COLO668 (cell line): ENCODE results near the gene PIP5KL1.
A peak's percentile ranks its signal among the peaks of the same experiment; 100 is the strongest.

Source experiments
- DNase-seq: peaks from one replicate; lab custom pipeline; 2025; ENCODE audit not compliant: unreplicated experiment; lab: John Stamatoyannopoulos, UW

PIP5KL1 gene

DNA sequence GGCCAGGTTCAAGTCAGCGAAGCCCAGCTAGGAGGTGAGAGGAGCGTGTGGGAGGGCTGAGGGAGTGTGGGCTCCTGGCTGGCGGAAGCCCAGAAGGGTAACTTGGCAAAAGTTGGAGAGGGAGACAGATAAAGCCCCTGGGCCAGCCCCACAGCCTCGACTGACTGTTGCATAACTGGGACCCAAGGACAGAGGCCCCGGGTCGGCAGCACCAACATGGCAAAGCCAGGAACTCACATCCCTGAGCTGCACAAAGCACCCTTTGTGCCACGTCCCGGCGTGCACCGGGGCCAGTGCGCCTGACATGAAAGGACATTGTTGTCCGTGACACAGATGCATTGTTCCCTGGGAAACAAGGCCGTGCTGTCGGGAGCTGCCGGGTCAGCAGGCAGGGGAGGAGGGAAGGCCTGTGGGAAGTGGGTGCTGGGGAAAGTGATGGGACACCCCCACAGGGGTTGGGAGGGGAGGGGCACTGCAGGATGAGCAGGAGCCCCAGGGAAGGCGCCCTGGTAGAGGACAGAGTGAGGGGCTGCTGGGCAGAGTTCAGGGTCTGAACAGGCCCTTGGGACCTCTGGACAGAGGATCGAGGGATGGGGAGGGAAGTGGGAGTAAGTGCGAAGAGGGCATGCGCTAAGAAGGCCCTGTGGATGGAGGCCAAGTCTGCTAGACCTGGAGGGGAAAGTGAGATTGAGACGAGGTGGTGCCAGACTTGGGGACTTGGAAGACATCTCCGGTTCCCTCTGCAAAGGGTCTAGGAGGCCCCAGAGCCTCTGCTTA lies 20.1 kb upstream of the PIP5KL1 start:
- no peak for DNase-seq

DNA sequence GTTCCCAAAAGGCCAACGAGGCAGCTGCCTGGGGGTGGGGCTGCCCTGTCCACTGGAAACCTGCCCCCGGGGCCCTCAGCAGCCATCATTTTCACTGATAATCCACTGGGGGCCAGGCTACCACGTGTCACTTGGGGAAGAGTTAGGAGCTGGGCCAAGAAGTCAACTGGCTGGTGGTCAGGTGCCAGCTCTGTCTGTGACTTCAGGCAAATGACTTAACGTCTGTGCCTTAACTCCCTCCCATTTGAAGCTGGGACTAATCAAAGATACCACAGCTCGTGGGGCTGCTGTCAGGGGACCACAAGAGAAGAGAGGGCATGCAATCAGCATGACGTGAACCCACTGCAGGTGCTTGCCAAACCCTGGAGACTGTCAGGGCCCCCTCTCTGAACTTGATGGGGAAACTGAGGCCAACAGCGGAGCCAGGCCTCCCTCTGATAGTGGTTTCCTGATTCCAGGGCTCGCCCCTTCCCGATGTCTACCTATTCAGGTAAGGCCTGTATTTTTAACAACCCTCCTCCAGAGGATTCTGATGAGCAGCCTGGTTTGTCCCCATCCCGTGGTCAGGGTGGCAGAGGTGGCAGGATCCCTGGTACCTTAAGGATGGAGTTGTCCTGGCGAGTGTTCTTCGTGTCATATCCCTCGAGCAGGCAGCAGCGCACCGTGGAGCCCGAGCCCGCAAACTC lies 19.4 kb upstream of the PIP5KL1 start:
- DNase-seq: no peak

DNA sequence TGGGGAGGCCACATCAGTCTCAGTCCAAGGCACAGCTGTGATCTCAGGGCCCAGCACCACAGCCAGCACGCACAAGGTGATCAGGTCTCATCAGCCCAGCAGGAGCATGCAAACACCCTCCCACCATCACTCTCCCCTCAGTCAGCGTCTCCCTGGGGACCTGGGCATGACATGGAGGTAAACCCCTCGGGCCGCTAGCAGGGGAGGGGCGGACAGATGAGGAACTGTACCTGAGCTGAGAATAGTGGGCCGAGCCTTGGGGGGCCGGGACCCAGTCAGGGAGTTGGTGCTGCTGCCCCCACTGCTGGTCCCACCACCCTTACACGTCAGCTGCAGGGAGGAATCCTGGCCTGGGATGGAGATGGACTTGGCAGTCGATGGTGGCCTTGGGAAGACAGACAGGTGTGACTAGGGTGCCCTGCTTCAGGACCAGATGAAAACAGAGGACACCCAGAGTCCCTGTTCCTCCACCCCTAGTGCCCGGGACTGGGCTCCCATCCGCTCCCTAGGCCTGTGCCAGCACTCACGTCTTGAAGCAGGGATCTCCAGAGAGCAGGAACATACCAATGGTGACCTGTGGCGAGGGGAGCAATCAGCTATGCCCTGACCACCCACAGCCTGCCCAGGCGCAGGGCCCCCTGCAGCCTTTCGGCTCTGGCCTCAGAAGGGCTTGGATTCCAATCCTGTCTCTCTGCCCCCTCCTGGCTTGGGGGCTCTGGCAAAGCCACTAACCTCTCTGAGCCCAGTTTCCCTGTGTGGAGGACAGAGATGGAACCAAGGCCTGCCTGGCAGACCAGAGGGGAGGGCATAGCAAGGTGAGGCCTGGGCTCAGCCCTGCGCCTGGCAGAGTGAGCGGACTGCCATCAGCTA lies 17.5 kb upstream of the PIP5KL1 start:
- no peak for DNase-seq

DNA sequence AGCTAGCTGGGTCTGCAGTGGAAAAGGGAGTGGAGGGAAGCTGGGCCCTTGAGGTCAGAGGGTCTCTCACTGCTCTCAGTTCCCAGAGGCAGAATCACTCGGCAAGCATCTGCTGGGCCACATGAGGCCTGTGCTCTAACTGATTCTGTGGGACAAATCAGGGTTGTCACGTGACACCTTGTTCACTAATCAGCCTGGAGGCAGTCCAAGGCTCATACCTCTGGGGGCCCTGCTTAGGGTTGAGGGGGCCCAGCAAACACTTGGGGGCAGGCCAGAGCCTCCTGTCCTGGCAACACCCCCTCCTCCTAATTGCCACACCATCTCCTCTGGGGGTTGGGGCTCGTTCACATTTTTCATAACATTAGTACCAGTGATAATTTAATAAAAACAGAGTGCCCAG lies 16.2 kb upstream of the PIP5KL1 start:
- no peak for DNase-seq

DNA sequence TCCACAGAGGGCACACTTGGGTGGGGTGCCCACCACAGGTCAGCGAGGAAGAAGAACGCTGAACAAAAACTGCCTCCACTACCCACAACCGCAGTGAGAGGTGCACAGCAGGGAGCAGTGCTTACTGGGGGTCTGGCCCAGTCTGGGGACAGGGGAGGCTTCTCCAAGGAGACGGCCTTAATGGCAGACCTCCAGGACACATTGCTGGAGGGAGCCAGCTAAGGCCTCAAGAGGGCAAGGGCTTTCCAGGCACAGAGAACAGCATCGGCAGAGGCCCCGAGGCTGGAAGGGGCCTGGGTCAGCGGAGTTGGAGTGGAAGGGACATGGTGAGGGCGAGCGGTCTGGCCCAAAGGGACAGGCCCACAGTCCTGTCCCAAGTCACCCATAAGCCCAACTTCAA lies 15.4 kb upstream of the PIP5KL1 start:
- DNase-seq: no peak

DNA sequence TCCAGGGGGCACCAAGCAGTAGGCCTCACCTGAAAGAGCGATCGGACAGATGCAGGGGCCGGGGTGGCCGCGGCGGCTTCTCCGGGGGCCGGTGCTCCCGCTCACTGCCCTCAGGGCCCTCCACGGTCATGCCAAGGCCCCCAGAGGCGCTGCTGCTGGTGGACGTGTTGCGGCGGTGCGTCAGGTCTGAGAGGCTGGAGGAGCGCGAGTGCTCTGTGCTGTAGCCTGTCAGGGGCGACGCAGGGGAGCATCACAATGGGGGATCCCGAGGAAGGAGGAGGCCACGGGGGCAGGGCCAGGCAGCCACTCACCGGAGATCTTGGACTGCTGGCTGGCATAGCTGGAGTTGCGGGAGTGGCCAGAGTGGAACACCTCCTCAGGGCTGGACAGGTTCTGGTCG lies 14.8 kb upstream of the PIP5KL1 start:
- DNase-seq: no peak

DNA sequence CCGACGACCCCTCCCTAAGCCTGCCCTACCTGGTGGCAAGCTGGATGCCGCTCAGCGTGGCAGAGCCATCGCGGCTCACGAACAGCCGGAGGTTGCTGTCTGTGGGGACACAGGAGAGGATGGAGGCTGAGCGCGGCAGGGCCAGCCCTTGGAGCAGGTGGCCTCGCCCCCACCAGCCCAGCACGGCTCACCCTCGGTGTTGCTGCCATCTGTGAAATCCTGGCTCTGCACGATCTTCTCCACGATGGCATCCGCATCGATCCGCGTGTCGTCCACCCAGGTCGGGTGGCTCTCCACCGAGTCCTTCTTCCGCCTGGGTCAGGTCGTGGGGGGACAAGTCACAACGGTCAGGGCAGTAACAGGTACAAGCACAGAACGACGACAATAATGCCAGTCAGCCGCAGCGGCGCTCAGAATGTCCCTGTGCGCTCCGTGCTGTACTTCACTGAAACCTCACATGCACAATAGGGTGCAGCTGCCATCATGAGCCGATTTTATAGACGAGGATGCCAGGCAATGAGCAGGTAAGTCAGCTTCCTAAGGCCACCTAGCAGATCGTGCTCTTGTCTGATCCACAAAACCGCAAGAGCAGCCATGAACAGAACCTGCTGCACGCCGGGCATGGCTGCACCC lies 14.1 kb upstream of the PIP5KL1 start:
- DNase-seq: no peak

DNA sequence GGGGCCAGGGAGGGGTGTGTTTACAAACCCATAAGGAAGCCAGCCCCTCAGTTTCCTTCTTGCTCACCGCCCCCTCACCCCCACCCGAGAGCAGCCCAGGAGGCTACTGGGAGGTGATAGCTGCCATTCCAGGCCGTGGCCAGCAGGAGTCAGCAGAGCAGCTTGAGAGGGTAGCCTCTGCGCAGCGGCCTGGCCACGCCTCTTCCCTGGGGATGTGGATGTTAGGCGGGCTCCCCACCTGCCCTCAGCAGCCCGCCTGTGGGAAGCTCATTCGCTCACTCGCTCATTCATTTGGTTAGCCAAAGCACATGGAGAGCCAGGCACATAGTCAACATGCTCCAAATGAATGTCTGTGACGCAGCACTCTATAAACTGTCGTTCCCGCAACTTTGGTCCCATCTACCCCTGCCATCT lies 13.2 kb upstream of the PIP5KL1 start:
- DNase-seq: peak; percentile 94

DNA sequence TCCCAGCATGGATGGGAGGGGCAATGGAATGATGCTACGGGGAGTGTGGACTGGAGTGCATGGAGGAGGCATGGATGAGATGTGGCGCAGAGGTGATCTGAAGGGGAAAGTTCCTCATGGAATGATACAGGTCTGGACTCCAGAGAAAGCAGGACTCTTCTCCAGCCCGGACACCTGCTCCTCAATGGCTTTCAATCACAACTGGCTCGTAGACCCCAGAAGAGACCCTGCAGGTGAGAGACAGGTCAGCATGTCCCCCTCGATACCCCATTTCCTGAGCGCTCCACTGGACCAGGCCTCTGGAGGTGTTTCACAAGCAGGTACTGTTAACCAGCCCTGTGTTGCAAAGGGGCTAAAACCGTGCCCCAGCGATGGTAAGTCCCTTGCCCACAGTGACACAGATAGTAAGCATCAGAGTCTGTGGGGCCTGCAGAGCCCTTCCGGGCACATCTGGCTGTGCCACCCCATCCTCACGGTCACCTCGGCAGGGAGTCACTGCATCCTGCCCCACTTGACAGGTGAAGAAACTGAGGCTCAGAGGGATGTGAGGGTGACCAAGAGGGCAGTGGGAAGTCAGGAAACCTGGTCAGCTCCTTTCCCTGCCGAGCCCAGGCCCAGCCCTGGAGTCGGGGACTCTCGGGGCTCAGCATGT lies 12.6 kb upstream of the PIP5KL1 start:
- no peak for DNase-seq

DNA sequence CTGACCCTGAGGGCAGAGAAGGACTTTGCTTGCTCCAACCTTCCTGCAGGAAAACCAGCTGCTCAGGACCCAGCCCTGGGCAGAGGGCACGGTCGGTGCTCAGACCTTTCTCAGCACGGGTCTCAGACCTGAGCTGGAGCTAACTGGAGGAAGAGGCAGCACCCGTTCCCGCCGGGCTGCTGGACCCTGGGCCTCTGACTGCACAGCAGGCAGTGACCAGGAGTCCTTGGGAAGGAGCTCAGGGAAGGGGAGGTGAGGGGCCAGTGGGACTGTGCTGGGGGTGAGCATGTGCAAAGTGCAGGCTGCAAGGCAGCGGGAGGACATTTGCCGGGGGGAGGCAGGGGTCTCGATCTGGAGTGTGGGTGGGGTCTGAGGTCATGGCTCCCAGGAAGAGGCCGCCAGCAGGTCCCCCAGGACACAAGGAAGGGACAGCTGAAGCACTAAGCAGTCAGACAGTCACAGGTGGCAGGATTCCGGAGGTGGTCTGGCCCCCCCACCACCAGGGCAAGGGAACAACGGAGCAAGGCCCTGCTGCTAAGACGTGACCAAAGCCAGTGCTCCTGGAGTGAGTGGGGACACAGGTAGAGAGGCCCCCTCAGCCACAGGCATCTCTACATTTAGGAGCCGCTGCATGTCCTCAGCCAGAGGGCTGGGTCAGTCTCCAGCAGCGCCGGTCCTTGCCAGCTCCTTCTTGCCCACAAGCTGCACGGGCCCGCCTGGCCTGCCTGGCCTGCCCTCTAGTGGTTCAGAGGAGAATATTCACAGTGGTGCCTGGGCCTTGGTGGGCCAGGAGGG lies 11.8 kb upstream of the PIP5KL1 start:
- DNase-seq: peak; percentile 48

DNA sequence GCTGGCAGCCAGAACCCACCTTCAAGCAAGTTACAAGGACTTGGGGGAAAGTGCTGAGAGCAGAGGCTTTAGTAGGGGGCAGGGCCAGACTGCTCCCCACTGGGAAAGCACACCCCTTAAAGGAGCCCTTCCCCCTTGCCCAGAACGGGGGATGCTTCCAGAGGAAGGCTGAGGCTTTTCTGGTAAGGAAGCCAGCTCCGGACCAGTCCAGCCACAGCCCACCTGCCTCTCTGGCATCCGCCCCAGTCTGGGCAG lies 11.3 kb upstream of the PIP5KL1 start:
- DNase-seq: no peak

DNA sequence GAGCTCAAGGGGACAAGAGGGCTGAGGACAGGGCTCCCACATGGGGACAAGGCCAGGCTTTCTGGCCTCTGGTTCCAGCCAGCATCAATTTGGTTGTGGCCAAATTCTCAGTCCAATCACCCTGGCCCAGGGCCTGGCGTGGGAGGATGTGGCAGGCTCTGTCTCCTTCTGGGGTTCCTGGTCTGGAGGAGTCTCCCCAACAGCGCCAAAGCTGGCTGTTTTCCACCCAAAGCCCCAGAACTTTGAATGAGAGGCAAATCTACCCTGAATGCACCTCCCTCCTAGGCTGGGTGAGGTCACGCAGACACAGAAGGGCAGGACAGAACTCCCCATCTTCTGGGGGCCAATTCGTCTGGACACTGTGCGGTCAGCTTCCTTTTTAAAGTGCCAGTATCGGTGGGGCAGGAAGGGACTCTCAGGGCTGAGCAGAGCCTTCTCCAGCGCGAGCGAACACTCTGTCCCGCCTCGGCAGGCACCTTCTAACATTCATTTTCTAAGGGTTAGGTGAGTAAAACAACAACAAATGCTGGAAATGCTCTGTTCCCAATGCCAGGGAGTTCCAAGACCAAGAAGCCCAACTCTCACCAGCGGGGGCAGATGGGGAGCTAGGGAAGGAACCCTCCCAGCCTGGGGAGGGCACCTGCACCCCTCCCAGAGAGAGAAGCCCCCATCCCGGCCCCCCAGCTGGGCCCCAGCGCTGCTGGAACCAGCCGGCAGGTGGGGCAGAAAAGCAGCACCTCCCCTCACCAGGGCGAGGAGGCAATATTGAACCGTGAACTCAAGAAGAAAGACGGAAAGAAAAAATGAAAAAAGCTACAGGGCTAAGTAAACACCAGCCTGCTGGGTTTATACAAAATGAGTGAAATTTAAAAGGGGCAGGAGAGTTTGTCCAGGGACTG lies 10.7 kb upstream of the PIP5KL1 start:
- DNase-seq: no peak

DNA sequence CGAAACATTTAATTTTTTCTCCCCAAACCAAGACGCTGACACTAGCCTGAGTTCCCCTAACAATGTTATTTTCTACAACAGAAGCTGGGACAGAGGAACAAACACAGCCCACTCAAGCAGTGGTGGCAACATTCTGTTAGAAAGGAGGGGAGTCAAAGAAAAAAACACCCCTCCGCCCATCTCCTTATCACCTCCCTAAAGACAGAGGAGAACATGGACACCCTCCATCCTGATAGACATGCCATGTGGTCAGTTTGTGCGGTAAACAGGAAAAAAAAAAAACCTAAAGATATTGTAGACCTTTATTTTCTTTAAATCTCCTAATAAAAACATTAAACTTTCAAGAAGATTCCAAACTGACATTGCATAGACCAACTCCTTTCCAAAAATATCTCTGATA lies 10.0 kb upstream of the PIP5KL1 start:
- no peak for DNase-seq

DNA sequence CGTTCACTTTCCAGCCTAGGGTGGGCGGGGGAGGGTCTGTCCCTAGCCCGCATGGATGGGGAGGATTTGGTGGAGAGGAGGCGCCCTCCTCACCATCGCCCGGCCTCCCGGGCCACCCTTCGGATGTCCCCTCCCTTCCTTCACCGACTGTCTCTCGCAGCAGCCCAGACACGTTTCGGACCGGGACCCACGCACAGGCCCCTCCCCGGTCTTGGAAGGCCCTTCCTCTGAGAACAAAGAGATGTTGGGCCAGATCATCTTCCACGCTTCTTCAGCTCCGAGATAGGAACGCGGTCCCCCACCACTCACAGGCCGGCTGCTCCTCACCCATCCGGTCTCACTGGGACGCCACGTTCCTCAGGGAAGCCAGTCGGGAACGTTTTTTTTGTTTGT lies 7.7 kb upstream of the PIP5KL1 start:
- no peak for DNase-seq

DNA sequence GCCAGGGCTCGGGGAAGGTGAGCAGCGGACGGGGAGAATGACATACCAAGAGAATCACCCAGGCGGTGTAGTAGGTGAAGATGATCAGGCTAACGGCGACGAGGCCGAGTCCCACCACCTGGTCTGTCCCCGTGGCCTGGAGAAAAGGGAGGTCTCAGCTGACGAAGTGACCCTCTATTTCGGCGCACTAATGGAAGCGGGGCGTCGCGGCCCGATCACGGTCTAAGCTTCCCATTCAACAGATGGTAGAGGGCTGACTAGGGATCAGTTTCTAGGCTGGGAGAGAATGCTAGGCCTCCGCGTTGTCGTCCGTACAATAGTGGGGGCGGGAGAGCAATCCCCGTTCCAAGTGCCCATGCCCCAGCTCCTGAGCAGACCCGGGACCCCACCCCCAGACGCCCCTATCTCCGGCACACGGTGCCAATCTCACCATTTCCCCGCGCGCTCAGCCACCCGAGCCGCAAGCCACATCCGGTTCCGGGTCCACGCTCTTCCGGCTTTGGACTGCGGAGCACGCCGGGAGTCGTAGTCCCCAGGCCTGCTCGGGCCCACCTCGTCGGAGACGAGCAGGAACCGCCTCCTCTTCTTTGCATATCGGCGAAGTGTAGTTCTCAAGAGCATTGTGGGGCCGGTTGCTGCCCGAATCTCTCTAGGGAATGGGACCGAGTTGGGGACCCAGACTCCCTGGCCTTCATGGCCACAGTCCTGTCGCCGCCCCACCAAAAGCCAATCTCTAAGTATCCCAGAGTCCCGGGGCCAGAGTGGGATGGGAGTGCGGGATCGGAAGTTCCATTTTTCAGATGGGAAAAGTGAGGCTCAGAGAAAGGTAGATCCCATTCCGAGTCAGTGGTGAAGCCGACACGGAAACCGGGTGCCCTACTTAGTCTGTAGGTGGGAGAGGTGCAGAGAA lies 7.1 kb upstream of the PIP5KL1 start, which contains the start of gene DPM2:
TSS of gene DPM2 (minus strand) at position 467 of the 910 bp plus-strand sequence. CDS start at position 433, 34 bp downstream.
- DNase-seq: peak; percentile 89

DNA sequence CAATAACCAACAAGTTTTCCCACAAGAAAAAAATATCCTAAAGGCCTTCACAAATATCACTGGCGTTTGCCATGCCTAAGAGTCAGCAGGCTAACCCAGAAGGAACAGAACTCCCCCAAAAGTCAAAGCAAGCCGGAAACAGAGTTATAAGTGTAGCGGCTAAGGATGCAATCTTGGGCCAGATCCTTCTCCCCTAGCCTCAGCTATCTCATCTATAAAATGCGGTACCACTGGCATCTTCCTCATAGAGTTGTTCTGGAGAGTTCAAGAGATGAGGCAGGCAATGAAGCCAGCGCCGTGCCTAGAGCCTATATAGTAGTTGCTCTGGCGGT lies 6.4 kb upstream of the PIP5KL1 start:
- no peak for DNase-seq

DNA sequence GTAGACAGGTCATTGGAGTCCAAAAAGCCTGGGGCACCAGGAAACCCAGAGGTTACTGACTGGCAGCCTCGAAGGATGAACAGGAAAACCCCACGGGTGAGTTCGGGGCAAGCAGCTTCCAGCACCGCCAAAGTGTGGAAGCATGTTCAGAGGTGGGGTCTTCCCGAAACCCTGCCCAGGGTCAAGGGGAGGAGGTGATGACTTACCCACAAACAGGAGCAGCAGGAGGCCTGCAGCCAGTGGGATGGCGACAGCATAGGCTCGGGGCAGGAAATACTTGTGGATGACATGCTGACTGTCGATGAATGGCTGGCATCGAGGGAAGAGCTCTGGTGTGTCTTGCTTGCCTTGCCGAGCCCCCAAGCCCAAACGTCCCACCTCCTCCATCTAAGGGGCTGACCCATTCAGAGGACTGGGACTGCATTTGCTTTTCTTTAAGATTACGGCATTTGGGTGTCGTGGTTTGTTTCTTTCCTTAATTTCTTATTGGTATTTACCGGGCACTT lies 5.8 kb upstream of the PIP5KL1 start:
- DNase-seq: no peak

DNA sequence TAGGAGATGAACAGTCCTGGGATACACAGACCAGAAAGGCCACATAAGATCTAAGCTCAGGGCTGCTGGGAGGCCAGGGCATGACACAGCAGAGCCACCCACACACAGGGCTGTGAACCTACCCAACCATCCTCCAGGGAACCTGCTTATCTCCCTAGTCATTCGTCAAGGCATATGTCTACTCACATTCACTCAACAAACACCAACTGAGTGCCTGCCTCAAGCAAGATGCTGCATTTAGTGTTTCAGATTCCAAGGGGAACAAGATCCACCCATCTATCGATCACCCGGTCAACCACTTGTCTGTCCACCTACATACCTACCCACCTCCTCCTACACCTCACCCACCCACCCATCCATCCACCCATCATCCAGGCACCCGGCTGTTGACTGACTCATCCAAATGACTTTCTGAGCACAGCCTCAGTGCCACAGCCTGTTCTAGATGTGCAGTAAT lies 5.2 kb upstream of the PIP5KL1 start:
- DNase-seq: no peak
